IPS-15b (cell line): ENCODE measurements around the gene KCNK15.

Experiments used
- H3K27me3 ChIP-seq: one replicate; pipeline ENCODE4 v1.6.1; 2013; ENCODE audit warnings: low read length; ENCODE audit not compliant: control insufficient read depth, insufficient read depth
- H3K36me3 ChIP-seq: one replicate; pipeline ENCODE4 v1.6.1; 2013; ENCODE audit warnings: low read length; ENCODE audit not compliant: control insufficient read depth, insufficient read depth
- H3K4me1 ChIP-seq: one replicate; pipeline ENCODE4 v1.6.1; 2013; ENCODE audit warnings: mild to moderate bottlenecking, low read length; ENCODE audit not compliant: control insufficient read depth, insufficient read depth
- H3K4me3 ChIP-seq: one replicate; pipeline ENCODE4 v1.5.1; 2013; ENCODE audit warnings: low read depth, low read length
- H3K9ac ChIP-seq: one replicate; pipeline ENCODE4 v1.6.1; 2013; ENCODE audit warnings: low read depth, mild to moderate bottlenecking, low read length
- H3K9me3 ChIP-seq: one replicate; pipeline ENCODE4 v1.6.1; 2013; ENCODE audit warnings: mild to moderate bottlenecking, low read length; ENCODE audit not compliant: control insufficient read depth, insufficient read depth

KCNK15 gene

GRCh38 chr20:44705364-44706094 lies 40.1 kb upstream of the KCNK15 start:
- no peak overlapping the region for H3K4me3 ChIP-seq
- H3K27me3 ChIP-seq, result no peaks in the 10 kb centered on the region
- H3K4me1 ChIP-seq, result peaks cover 8% of the 10 kb centered on the region

GRCh38 chr20:44706301-44707017 lies 39.2 kb upstream of the KCNK15 start:
- no peak overlapping the region for H3K4me3 ChIP-seq
- no peaks in the 10 kb centered on the region for H3K27me3 ChIP-seq
- no peak overlapping the region for H3K9ac ChIP-seq
- H3K4me1 ChIP-seq, result peaks cover 5% of the 10 kb centered on the region
- no peaks in the 10 kb centered on the region for H3K9me3 ChIP-seq
- H3K36me3 ChIP-seq, result no peaks in the 10 kb centered on the region

More at GRCh38 chr20:44705364-44706094, 40.1 kb upstream of the KCNK15 start:
- no peak overlapping the region for H3K9ac ChIP-seq
- no peaks in the 10 kb centered on the region for H3K36me3 ChIP-seq
- no peaks in the 10 kb centered on the region for H3K9me3 ChIP-seq

GRCh38 chr20:44707018-44707579 lies 38.6 kb upstream of the KCNK15 start:
- Histone ChIP-seq H3K36me3 (no peaks in the 10 kb centered on the region), H3K4me3 (no peak overlapping the region), H3K27me3 (no peaks in the 10 kb centered on the region), H3K9ac (no peak overlapping the region), H3K4me1 (no peaks in the 10 kb centered on the region), H3K9me3 (no peaks in the 10 kb centered on the region)

- H3K36me3 ChIP-seq, result no peaks in the 10 kb centered on the region
- H3K27me3 ChIP-seq, result no peaks in the 10 kb centered on the region
- no peak overlapping the region for H3K4me3 ChIP-seq
- no peaks in the 10 kb centered on the region for H3K9me3 ChIP-seq
- H3K4me1 ChIP-seq, result no peaks in the 10 kb centered on the region
- no peak overlapping the region for H3K9ac ChIP-seq
These were observed 36.3 kb upstream of the KCNK15 start for GRCh38 chr20:44709380-44709779.

- Histone ChIP-seq H3K27me3 (no peaks in the 10 kb centered on the region), H3K9me3 (no peaks in the 10 kb centered on the region), H3K9ac (no peak overlapping the region), H3K4me1 (no peaks in the 10 kb centered on the region), H3K36me3 (no peaks in the 10 kb centered on the region), H3K4me3 (no peak overlapping the region)
These were observed 35.9 kb upstream of the KCNK15 start for GRCh38 chr20:44709797-44710196.

GRCh38 chr20:44711237-44711636 lies 34.4 kb upstream of the KCNK15 start:
- no peaks in the 10 kb centered on the region for H3K9me3 ChIP-seq
- H3K4me3 ChIP-seq, result no peak overlapping the region
- no peak overlapping the region for H3K9ac ChIP-seq
- no peaks in the 10 kb centered on the region for H3K36me3 ChIP-seq
- H3K27me3 ChIP-seq, result no peaks in the 10 kb centered on the region
- no peaks in the 10 kb centered on the region for H3K4me1 ChIP-seq

GRCh38 chr20:44714102-44714700 lies 31.5 kb upstream of the KCNK15 start:
- H3K36me3 ChIP-seq, result no peaks in the 10 kb centered on the region
- H3K4me3 ChIP-seq, result no peak overlapping the region
- H3K4me1 ChIP-seq, result no peaks in the 10 kb centered on the region
- no peak overlapping the region for H3K9ac ChIP-seq
- no peaks in the 10 kb centered on the region for H3K27me3 ChIP-seq
- no peaks in the 10 kb centered on the region for H3K9me3 ChIP-seq

- Histone ChIP-seq H3K4me1 (no peaks in the 10 kb centered on the region), H3K36me3 (no peaks in the 10 kb centered on the region), H3K27me3 (no peaks in the 10 kb centered on the region), H3K4me3 (no peak within 1 kb of the TSS), H3K9me3 (no peaks in the 10 kb centered on the region), H3K9ac (no peak within 1 kb of the TSS)
These were observed 30.8 kb upstream of the KCNK15 start, which contains the start of gene CCN5 for GRCh38 chr20:44714701-44715498. Gene CCN5, plus strand, starts transcription at chr20:44715369. Its CDS starts 22 bp downstream, at chr20:44715391.

GRCh38 chr20:44715499-44716308 lies 30.0 kb upstream of the KCNK15 start:
- H3K27me3 ChIP-seq, result no peaks in the 10 kb centered on the region
- no peak overlapping the region for H3K9ac ChIP-seq
- H3K4me1 ChIP-seq, result no peaks in the 10 kb centered on the region
- H3K36me3 ChIP-seq, result no peaks in the 10 kb centered on the region
- no peaks in the 10 kb centered on the region for H3K9me3 ChIP-seq
- no peak overlapping the region for H3K4me3 ChIP-seq

GRCh38 chr20:44716309-44717106 lies 29.2 kb upstream of the KCNK15 start:
- Histone ChIP-seq H3K9ac (no peak overlapping the region), H3K9me3 (no peaks in the 10 kb centered on the region), H3K4me1 (no peaks in the 10 kb centered on the region), H3K36me3 (no peaks in the 10 kb centered on the region), H3K27me3 (no peaks in the 10 kb centered on the region), H3K4me3 (no peak overlapping the region)
